ENCODE data around the gene SH3TC1.

DNA sequence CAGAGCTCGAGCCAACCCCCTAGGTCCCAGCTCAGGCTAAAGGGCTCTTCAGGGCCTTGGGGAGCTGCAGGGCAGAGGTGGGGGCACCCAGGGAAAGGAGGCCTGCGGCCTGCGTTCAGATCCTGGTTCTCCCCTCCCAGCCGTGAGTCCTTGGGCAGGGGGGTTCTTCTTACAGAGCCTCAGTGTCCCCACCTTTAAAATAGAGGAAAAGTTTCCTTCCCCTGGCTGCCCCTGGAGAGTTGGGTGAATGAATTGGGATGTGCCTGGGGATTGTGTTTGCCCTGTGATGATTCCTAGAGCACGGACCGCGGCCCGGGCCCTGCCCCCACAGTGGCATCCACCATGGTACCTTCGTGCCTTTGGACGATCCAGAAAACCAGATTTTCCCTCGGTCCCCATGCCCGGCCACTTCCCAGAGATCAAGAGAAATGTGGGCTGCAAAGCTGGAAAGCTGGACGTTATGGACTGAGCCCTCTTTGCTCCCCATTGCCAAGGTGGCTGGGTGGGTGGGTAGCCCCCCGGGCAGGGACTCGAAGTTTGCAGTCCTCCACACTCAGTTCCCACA lies 81.9 kb downstream of the SH3TC1 start:
- TF ChIP-seq CTCF (IDR thresholded peaks at IDR 0.05) (no peak), POLR2A (IDR thresholded peaks at IDR 0.05; ENCODE audit: low read depth) (no peak), POLR2AphosphoS5 (IDR thresholded peaks at IDR 0.05) (no peak), EP300 (IDR thresholded peaks at IDR 0.05) (no peak)

All from esophagus muscularis mucosa (tissue), 4 donors.